ENCODE data around the gene ST6GALNAC5. TPM values are rescaled to one million over a fixed set of nuclear protein-coding genes. Genes with fewer than 3 reads are reported as not detected.

The ST6GALNAC5 gene
- total and polyA plus RNA-seq, 10 of the 15 experiments (the other 5 are each of a cell fraction or from before 2014, with no cell fraction given): under 0.01 to 1.8 (median 0.07) TPM; not detected in 6

GRCh38 chr1:77103486-77103885 lies 236.2 kb downstream of the ST6GALNAC5 start:
- CTCF ChIA-PET: interaction anchor here (0.7 to 1.5 kb wide), 3 partner anchors 10 to 772 kb away, joined by 3 to 4 read pairs (median 3); no protein-coding TSS in a partner anchor
- 81% methylated on average over 4 of the region's 4 CpGs for WGBS (ENCODE audit: insufficient coverage, insufficient replicate concordance, low lambda C conversion rate, missing lambda C conversion rate)

More at GRCh38 chr1:77103486-77103885, 236.2 kb downstream of the ST6GALNAC5 start:
- TF ChIP-seq ZNF592 (IDR thresholded peaks at IDR 0.05) (no peak), MAX (IDR thresholded peaks at IDR 0.05; ENCODE audit: low read depth, low read length) (no peak), PAX5 (IDR thresholded peaks at IDR 0.05; ENCODE audit: borderline replicate concordance, low read depth, low read length) (no peak), FOXM1 (IDR thresholded peaks at IDR 0.05; ENCODE audit: low read depth, low read length) (no peak), E2F8 (IDR thresholded peaks at IDR 0.05; ENCODE audit: low read depth, partially characterized antibody) (no peak), TCF3 (IDR thresholded peaks at IDR 0.05; ENCODE audit: borderline replicate concordance, insufficient read depth, low read depth, low read length) (no peak), CHD2 (IDR thresholded peaks at IDR 0.05; ENCODE audit: borderline replicate concordance, low read depth, low read length) (no peak), RAD21 (IDR thresholded peaks at IDR 0.05; ENCODE audit: insufficient read depth, low read depth, low read length) (no peak), CEBPB (IDR thresholded peaks at IDR 0.05; ENCODE audit: borderline replicate concordance in 1 of 2, low read depth in 2 of 2, low read length in 2 of 2) (no peak), ZNF207 (IDR thresholded peaks at IDR 0.05; ENCODE audit: borderline replicate concordance) (no peak), TCF12 (IDR thresholded peaks at IDR 0.05; ENCODE audit: low read depth, low read length) (no peak), SMC3 (IDR thresholded peaks at IDR 0.05; ENCODE audit: borderline replicate concordance, low read length) (no peak)
- Histone ChIP-seq H2AFZ (ENCODE audit: control insufficient read depth, low read depth, low read length) (no peak overlapping the region), H3K36me3 (ENCODE audit: control insufficient read depth in 2 of 2, insufficient read depth in 2 of 2, low read length in 1 of 2) (no peaks in the 10 kb centered on the region), H3K79me2 (ENCODE audit: control insufficient read depth, insufficient read depth, low read length) (no peaks in the 10 kb centered on the region), H3K4me2 (ENCODE audit: control insufficient read depth, insufficient read depth) (no peak overlapping the region), H4K20me1 (ENCODE audit: control insufficient read depth, insufficient read depth) (no peaks in the 10 kb centered on the region), H3K9ac (ENCODE audit: control insufficient read depth, insufficient read depth, low read length) (no peak overlapping the region), H3K27ac (ENCODE audit: control insufficient read depth, insufficient read depth) (no peak overlapping the region), H3K4me3 (no peak overlapping the region), H3K9me3 (replicated peaks; ENCODE audit: control insufficient read depth, insufficient read depth, low read length) (no peaks in the 10 kb centered on the region), H3K27me3 (replicated peaks in 1 of 2; ENCODE audit: control insufficient read depth in 2 of 2, insufficient read depth in 2 of 2, low read length in 1 of 2) (no peaks in the 10 kb centered on the region), H3K4me1 (ENCODE audit: control insufficient read depth, insufficient read depth, low read length) (no peaks in the 10 kb centered on the region)
- RAD21 ChIA-PET (ENCODE audit: unreplicated experiment): interaction anchor here (0.9 kb wide), 1 partner anchor 58 kb away, joined by 3 read pairs; no protein-coding TSS in a partner anchor
- SMC1A ChIA-PET (ENCODE audit: uncharacterized antibody, unreplicated experiment): interaction anchor here (0.7 to 1.6 kb wide), 2 partner anchors 19 to 42 kb away, joined by 3 to 5 read pairs; no protein-coding TSS in a partner anchor
- DNase-seq (ENCODE audit: low read depth, low spot score): no peak
- FAIRE-seq: no peak
- BruUV-seq (replicated peaks): no TSS peak
- ATAC-seq: no peak
- intact Hi-C loops (cut with micrococcal nuclease; ENCODE audit: unreplicated experiment): no loop called here
- in situ Hi-C loops (cut with MboI): no loop called here
- POLR2A ChIA-PET: interaction anchor here (0.6 to 1.2 kb wide), 2 partner anchors 14 to 213 kb away, joined by 3 read pairs; no protein-coding TSS in a partner anchor
